Stimulated activated naive CD8-positive, alpha-beta T cell treated with anti-CD3 and anti-CD28 coated beads, Interleukin-15, Interleukin-2, amounts not matched to agents 100 ng/mL and 50 ng/mL, for 24 hours (primary cell): Measurements from ENCODE around the gene UQCRHL.

ENCODE experiments used
- H3K27ac Mint-ChIP-seq: one replicate; pipeline ENCODE4 v1.8.0; 2021; ENCODE audit warnings: mild to moderate bottlenecking, mixed read lengths
- H3K27me3 Mint-ChIP-seq: one replicate; pipeline ENCODE4 v1.8.0; 2021; ENCODE audit warnings: mixed read lengths
- H3K36me3 Mint-ChIP-seq: one replicate; pipeline ENCODE4 v1.8.0; 2021; ENCODE audit warnings: low read depth, mixed read lengths
- H3K4me1 Mint-ChIP-seq: one replicate; pipeline ENCODE4 v1.8.0; 2021; ENCODE audit warnings: low read depth, mixed read lengths
- H3K4me3 Mint-ChIP-seq: one replicate; pipeline ENCODE4 v1.8.0; 2021; ENCODE audit warnings: mild to moderate bottlenecking, mixed read lengths
- H3K9me3 Mint-ChIP-seq: one replicate; pipeline ENCODE4 v1.8.0; 2021; ENCODE audit warnings: mixed read lengths

The UQCRHL gene

GRCh38 chr1:15826810-15827507 is 19.5 kb upstream of the UQCRHL start:
- H3K36me3 Mint-ChIP-seq = peaks cover 4% of the 10 kb centered on the region
- peaks cover 29% of the 10 kb centered on the region for H3K4me1 Mint-ChIP-seq
- no peaks in the 10 kb centered on the region for H3K27me3 Mint-ChIP-seq
- no peak overlapping the region for H3K4me3 Mint-ChIP-seq
- H3K9me3 Mint-ChIP-seq = no peaks in the 10 kb centered on the region
- H3K27ac Mint-ChIP-seq = no peak overlapping the region

GRCh38 chr1:15825800-15826199 is 18.4 kb upstream of the UQCRHL start:
- Mint-ChIP-seq H3K36me3 (no peaks in the 10 kb centered on the region), H3K9me3 (no peaks in the 10 kb centered on the region), H3K4me1 (peaks cover 21% of the 10 kb centered on the region), H3K27ac (no peak overlapping the region), H3K27me3 (no peaks in the 10 kb centered on the region), H3K4me3 (no peak overlapping the region)

GRCh38 chr1:15820478-15820877 is 13.0 kb upstream of the UQCRHL start:
- Mint-ChIP-seq H3K4me1 (peaks cover 12% of the 10 kb centered on the region), H3K9me3 (no peaks in the 10 kb centered on the region), H3K4me3 (no peak overlapping the region), H3K36me3 (no peaks in the 10 kb centered on the region), H3K27ac (no peak overlapping the region), H3K27me3 (no peaks in the 10 kb centered on the region)

- H3K9me3 Mint-ChIP-seq = no peaks in the 10 kb centered on the region
- no peak overlapping the region for H3K4me3 Mint-ChIP-seq
These were observed 9.2 kb upstream of the UQCRHL start for GRCh38 chr1:15816674-15817073.

GRCh38 chr1:15810073-15810472 is 2.6 kb upstream of the UQCRHL start:
- Mint-ChIP-seq H3K27ac (no peak overlapping the region), H3K4me3 (no peak overlapping the region), H3K4me1 (no peaks in the 10 kb centered on the region), H3K27me3 (no peaks in the 10 kb centered on the region), H3K9me3 (no peaks in the 10 kb centered on the region), H3K36me3 (no peaks in the 10 kb centered on the region)

More at GRCh38 chr1:15816674-15817073, 9.2 kb upstream of the UQCRHL start:
- Mint-ChIP-seq H3K27me3 (no peaks in the 10 kb centered on the region), H3K36me3 (no peaks in the 10 kb centered on the region), H3K4me1 (peaks cover 9% of the 10 kb centered on the region), H3K27ac (no peak overlapping the region)

- Mint-ChIP-seq H3K4me1 (no peaks in the 10 kb centered on the region), H3K36me3 (no peaks in the 10 kb centered on the region), H3K9me3 (no peaks in the 10 kb centered on the region), H3K27ac (no peak overlapping the region), H3K4me3 (no peak overlapping the region), H3K27me3 (no peaks in the 10 kb centered on the region)
These were observed 1.5 kb upstream of the UQCRHL start for GRCh38 chr1:15808955-15809354.

- Mint-ChIP-seq H3K27ac (no peak overlapping the region), H3K36me3 (no peaks in the 10 kb centered on the region)
These were observed 328 bp downstream of the UQCRHL start for GRCh38 chr1:15807121-15807520.

GRCh38 chr1:15804060-15804459 is 3.4 kb downstream of the UQCRHL start:
- Mint-ChIP-seq H3K27ac (no peak overlapping the region), H3K9me3 (no peaks in the 10 kb centered on the region), H3K36me3 (no peaks in the 10 kb centered on the region), H3K4me3 (no peak overlapping the region), H3K4me1 (peaks cover 5% of the 10 kb centered on the region), H3K27me3 (peaks cover 4% of the 10 kb centered on the region)

More at GRCh38 chr1:15807121-15807520, 328 bp downstream of the UQCRHL start:
- no peaks in the 10 kb centered on the region for H3K9me3 Mint-ChIP-seq
- H3K4me1 Mint-ChIP-seq = no peaks in the 10 kb centered on the region
- H3K27me3 Mint-ChIP-seq = peaks cover 4% of the 10 kb centered on the region
- no peak overlapping the region for H3K4me3 Mint-ChIP-seq

- H3K9me3 Mint-ChIP-seq = no peaks in the 10 kb centered on the region
- H3K4me3 Mint-ChIP-seq = no peak overlapping the region
- no peak overlapping the region for H3K27ac Mint-ChIP-seq
These were observed 4.1 kb downstream of the UQCRHL start for GRCh38 chr1:15803380-15803779.

GRCh38 chr1:15802234-15802965 is 5.0 kb downstream of the UQCRHL start:
- Mint-ChIP-seq H3K4me3 (no peak overlapping the region), H3K27ac (no peak overlapping the region), H3K4me1 (peaks cover 8% of the 10 kb centered on the region), H3K27me3 (peaks cover 4% of the 10 kb centered on the region), H3K36me3 (no peaks in the 10 kb centered on the region), H3K9me3 (no peaks in the 10 kb centered on the region)

More at GRCh38 chr1:15803380-15803779, 4.1 kb downstream of the UQCRHL start:
- Mint-ChIP-seq H3K27me3 (peaks cover 4% of the 10 kb centered on the region), H3K4me1 (peaks cover 8% of the 10 kb centered on the region), H3K36me3 (no peaks in the 10 kb centered on the region)

GRCh38 chr1:15799928-15800835 is 7.3 kb downstream of the UQCRHL start:
- Mint-ChIP-seq H3K9me3 (no peaks in the 10 kb centered on the region), H3K4me1 (peaks cover 15% of the 10 kb centered on the region), H3K27ac (no peak overlapping the region), H3K27me3 (peaks cover 4% of the 10 kb centered on the region), H3K4me3 (no peak overlapping the region), H3K36me3 (no peaks in the 10 kb centered on the region)

GRCh38 chr1:15799004-15799867 is 8.2 kb downstream of the UQCRHL start:
- Mint-ChIP-seq H3K27me3 (peaks cover 4% of the 10 kb centered on the region), H3K36me3 (no peaks in the 10 kb centered on the region), H3K9me3 (no peaks in the 10 kb centered on the region), H3K27ac (no peak overlapping the region), H3K4me1 (peaks cover 19% of the 10 kb centered on the region), H3K4me3 (no peak overlapping the region)

GRCh38 chr1:15797614-15798390 is 9.6 kb downstream of the UQCRHL start:
- H3K4me1 Mint-ChIP-seq = peaks cover 19% of the 10 kb centered on the region
- no peaks in the 10 kb centered on the region for H3K9me3 Mint-ChIP-seq
- no peaks in the 10 kb centered on the region for H3K36me3 Mint-ChIP-seq
- no peak overlapping the region for H3K27ac Mint-ChIP-seq
- H3K27me3 Mint-ChIP-seq = no peaks in the 10 kb centered on the region
- H3K4me3 Mint-ChIP-seq = no peak overlapping the region
